ENCODE measurements around the gene PSMD7. TPM values are rescaled to one million over a fixed set of nuclear protein-coding genes. Genes with fewer than 3 reads are reported as not detected.

Gene PSMD7
- total RNA-seq = 108 and 115 TPM in 2 replicates

DNA sequence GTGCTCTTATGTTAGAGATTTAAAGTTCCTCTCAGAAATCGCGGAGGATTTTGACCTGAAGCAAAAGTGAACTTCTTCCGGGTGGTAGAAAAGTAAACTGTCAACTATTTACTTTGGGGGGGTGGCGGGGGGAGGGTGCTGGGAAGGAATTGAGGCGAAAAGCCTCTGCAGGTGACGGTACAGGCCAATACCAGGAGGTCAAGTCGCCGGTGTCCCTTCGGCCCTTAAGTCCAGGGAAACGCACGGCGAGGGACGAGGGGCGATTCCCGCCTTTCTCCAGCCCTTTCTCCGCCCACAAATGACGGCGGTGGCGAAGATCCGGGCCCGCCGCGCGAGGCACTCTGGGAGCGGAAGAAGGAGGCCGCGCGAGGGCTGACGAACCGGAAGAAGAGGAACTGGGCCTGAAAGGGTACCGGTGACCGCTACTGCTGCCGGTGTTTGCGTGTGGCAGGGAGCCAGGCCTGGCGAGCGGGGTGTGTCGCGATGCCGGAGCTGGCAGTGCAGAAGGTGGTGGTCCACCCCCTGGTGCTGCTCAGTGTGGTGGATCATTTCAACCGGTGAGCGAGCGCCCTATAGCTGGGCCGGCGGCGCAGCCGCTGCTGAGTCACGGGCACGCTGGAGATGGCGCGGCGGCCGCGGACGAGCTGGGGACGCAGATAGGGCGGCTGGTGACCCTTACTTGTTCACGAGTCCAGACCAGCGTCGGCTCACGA is at the start of gene PSMD7:
Gene PSMD7 (plus strand): TSS at position 383 of the 713 bp plus-strand sequence. CDS start 101 bp downstream, at position 484.
- intact Hi-C loops (cut with micrococcal nuclease) = loop anchor here (1.0 to 2.0 kb wide), 4 partner anchors 72 to 1350 kb away; partner anchors contain the start of genes GLG1, KARS1, RFWD3 and TERF2IP

DNA sequence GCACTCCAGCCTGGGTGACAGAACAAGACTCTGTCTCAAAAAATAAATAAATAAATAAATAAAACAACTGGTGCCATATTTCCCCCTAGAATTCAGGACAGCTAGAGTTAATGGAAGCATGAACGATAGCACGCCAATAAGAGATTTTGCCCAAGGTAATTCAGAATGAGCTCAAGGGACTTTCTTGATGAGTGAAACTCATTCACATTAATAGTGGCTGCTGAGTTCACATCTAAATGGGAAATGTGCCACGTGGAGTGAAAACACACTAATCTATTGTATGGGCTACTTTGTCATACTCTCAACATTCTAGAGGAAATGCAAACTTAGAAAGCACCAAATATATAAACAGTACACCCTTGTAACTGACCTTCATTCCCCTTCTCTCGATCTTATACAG is 47.4 kb upstream of the PSMD7 start:
- intact Hi-C loops (cut with micrococcal nuclease) = no loop called here

DNA sequence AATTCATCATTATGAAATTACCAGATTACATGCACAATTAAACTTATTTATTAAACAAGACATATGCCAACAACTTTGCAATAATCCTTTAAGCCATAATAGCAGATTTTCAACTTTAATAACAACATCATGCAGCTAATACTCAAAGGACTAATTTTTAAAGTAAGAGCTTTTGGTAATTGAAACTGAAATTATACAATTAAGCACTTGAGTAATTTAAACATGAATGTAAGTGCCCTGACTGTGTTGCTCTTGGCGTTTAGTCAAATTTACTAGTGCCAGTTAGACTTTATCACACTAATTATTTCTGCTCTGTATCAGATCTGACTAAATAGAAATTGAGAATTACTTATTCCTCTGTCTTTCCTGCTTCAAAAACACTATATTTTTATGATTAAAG is 46.8 kb upstream of the PSMD7 start:
- intact Hi-C loops (cut with micrococcal nuclease) = no loop called here

DNA sequence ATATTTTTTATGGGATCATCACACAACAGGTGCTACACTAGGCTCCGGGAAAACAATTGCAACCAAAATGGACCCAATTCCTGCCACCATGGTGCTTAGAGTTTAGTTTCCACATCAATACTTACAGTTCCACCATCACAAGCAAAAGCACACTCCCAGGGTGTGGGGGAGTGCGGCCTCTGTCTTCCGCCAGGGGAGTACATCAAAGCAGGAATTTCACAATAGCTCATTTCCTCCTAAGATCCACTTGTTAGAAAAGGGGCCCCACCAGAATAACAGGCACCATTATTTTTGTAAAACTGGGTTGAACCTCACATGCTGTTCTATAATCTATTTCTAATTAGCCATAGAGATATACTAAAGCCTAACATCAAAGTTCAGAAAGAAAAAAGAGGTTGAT is 44.3 kb upstream of the PSMD7 start:
- intact Hi-C loops (cut with micrococcal nuclease) = no loop called here

DNA sequence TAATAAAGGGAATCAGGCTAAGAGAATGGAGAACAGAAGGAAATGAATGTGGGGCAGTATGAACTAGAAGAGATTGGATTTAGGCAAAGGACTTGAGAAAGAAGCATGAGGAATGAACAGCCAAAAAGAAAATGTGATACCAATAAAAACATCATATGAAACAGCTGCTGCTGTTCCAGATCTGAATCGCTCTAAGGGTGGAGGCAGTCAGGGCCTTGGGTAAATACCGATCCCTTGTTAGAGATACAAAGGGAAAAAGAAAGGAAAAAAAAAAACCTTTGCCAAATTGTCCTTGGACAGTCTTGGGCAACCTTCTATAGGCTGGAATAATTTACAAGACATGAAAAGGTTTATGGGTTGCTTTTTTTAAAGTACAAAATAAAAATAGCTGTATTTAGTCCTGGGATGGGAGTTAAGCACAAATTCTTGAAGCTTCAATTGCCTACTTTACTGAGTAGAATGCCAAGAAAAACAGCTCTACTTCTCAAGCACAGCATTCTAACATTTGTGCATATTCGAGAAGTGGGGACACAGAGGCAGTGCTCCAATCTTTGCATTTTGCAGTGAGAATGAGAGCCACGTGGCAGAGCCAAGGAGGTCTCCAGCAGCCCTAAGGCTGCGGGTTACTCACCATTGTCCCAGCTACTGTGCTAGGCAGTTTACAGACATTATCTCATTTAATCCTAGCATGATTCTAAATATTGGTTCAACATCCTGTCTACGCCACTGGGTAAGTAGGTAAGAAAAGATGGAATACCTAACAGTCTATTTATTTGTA is 43.3 kb upstream of the PSMD7 start:
- intact Hi-C loops (cut with micrococcal nuclease) = no loop called here

DNA sequence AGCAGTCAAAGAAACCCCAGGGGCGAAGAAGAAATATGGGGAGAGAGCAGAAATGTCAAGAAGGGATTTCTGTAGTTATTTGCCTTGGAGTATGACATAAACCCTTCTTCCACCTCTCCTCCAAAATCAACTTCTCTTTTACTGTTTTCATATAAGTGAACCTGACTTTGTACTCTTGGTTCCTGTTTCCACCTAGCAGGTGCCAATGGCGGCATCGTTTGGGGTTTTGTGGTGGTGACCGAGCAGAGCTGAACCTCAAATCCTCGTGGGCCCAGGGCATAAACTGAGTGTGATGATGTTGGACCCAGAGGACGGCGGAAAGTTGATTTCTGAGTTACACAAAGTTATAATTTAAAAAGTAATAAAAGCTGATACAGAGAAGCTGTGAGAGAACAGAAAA is 39.6 kb upstream of the PSMD7 start:
- intact Hi-C loops (cut with micrococcal nuclease) = no loop called here

DNA sequence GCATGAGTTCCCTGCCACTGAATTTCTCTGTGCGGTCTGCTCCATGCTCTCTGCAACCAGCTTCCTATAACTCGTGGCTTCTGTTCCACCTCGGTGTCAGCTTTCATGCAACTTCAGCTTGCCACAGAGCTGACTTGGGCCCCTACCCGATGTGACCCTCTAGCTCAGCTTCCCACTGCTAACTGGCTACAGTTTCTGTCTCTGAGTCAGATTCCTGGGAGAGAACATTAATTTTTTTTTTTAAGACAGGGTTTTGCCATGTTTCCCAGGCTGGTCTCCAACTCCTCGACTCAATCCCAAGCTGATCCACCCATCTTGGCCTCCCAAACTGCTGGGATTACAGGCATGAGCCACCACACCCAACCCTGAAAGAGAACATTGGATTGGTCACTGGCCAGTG is 35.5 kb upstream of the PSMD7 start:
- intact Hi-C loops (cut with micrococcal nuclease) = no loop called here

DNA sequence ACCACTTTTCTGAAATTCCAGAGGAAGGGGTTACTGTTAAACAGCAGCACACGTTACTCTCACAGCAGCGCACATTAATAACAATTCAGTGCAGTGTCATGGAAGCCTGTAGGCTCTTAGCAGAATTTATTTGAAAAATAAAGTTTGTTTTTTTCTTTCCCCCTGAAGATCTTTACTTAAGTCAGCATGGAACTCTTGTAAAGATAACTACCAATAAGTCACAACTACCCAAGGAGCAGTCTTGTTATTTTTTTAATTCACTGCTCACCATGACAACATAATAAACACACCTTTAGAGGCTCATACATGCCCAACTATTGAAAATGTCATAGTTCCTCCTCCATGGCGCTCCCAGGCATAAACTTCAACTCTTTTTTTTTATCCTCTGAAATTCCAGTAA is 31.8 kb upstream of the PSMD7 start:
- intact Hi-C loops (cut with micrococcal nuclease) = no loop called here

DNA sequence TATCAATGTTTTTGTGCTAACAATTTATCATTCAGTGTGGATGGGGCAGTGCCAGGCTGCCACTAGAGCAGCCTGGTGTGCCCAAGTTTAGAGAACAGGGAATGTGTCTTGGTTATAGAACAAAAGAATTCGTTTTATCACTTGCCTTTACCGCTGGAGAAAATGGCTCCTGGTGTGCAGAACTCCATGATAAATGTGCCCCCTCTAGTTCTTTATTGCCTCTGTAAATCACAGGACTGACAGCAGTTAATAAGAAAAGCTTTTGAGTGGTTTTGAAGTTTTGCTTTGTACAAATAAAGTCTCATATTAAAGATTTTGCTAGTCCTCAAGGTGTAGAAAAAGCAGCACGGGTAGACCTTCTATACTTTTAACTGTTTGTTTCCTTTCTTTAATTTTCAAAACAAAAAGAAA is 28.2 kb upstream of the PSMD7 start:
- intact Hi-C loops (cut with micrococcal nuclease) = no loop called here

DNA sequence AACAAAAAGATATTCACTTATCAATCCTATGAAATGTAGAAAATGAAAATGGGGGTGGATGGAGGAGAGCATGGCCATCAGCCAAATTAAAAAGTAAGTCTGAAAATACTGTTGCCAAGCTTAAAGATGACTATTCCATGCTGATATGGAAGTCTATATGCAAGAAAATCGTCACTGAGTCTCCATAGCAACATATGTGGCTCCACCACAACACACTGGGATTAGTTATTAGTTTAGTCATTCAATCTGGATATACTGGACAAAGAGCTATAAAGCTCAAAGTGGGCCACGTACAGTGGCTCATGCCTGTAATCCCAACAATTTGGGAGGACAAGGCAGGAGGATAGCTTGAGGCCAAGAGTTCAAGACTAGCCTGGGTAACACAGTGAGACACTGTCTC is 24.7 kb upstream of the PSMD7 start:
- intact Hi-C loops (cut with micrococcal nuclease) = no loop called here

DNA sequence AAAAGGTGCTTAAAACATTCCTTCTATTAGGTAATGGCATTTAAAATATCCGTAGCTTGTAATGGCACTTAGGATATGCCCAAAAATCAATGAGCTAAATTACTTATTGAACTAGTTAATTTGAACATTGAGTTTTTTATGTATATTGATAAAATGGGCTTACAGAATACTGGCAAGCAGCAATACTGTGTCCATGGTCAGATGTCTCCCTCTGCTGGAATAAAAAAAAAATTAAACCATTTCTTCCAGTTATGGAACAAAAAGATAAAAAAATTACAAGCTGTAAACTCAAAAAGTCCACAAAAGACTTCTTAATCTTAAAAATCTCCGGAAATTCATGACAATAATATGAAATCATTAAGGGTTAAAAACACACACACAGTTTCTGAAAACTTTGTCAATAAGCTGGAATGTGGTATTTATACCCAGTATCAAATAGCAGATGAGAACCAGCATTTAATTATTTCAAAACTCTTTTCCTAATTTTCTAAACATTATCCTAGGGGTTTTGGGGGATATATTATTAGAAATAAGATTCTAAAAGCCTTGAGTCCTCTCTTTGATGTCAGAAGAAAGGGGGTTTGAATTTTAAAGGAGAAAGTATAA is 21.5 kb upstream of the PSMD7 start:
- intact Hi-C loops (cut with micrococcal nuclease) = no loop called here

DNA sequence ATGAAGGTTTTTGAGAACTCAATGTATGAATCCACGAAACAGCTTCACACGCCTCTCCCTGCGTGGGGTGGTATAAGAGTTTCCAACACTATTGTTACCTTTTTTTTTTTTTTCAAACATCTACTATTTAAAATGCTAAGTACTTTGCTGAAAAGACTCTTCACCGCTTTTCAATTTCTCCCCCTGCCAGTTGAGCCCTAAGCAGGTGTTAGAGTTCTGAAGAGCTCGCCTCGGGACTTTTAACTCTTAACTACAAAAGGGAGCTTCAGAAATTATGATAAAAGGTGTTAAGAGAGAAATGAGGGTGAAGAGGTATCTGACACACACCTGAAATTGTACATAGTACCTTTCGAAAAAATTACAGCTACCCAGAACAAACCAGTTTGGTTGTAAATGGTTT is 20.9 kb upstream of the PSMD7 start:
- intact Hi-C loops (cut with micrococcal nuclease) = no loop called here

DNA sequence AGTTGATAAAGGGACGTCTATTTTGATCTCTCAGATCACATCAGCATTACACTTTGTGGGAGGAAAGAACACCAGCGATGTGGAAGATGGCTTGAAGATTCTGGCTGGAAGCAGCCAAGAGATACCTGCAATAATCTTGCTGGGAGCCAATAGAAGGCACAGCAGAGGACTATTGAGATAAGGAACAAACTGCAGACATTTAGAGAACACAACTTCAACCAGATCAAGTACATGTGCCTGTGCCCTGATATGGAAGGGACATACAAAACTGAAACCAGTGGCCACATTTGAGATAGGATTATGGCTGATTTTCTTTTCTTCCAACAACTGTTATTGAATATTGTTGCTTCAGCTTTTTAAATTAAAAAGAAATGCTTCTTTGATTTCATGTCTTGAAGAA is 18.6 kb upstream of the PSMD7 start:
- intact Hi-C loops (cut with micrococcal nuclease) = no loop called here

DNA sequence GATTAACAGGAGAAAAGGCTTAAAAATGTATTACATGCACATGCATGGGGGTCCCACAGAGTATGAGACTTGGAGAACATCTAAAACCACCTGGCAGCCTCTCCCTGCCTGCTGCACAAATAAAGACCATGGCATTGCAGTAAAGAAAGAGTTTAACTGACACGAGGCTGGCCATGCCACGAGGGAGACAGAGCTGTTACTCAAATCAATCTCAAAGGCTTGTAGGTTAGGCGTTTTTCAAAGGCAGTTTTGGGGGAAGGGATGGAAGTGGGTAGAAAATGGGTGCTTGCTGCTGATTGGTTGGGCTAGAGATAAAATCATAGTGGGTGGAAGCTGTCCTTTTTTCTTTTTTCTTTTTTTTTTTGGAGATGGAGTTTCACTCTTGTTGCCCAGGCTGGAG is 17.3 kb upstream of the PSMD7 start:
- intact Hi-C loops (cut with micrococcal nuclease) = no loop called here

DNA sequence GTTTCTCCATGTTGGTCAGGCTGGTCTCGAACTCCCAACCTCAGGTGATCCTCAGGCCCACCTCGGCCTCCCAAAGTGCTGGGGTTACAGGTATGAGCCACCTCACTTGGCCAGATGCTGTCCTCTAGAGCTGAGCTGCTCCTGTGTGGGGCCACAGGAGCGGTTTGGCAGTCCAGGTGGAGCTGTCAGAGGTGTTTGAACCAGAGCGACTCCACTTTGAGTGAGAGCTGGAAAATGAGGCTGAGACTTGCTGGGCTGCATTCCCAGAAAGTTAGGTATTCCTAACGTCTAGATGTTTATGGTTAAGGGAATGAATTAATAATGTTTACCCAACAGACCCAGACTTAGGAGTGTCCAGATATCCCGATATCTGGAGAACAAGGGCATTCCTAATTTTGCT is 16.8 kb upstream of the PSMD7 start:
- intact Hi-C loops (cut with micrococcal nuclease) = no loop called here

DNA sequence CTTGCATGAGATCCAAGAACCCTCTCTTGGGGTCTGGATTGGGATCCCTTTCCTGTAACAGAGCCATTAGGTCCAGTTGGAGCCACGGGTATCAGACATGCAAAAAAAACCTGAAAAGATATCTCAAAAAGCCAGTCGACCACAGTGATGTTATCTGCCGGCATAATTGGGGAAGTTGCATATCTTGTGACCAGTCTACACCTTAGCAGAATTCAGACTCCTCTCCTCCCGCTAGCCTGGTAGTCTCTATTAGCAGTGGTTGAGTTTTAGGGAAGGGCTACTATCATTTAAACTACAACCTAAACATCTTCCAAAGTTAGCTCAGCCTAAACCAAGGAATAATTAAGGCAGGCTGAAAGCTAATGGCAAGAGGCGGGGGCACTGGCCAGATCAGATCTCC is 16.2 kb upstream of the PSMD7 start:
- intact Hi-C loops (cut with micrococcal nuclease) = no loop called here

DNA sequence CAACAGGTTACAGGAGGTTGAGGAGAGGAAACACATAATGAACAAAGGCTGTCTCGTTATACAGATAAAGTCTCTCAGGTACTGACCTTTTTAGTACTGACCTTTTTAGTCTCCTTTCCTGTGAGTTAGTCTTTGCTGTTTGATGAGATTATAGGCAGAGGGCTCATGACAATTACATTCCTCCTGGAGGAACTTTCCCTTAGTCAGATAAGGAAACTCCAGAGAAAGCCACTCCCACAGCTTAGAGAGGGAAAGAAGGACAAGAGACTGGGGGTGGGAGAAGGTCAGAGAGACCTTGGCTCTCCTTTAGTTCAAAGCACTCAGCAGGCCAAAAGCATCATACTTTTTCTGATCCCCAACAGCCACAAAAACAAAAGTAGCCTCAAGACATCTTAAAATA is 15.3 kb upstream of the PSMD7 start:
- intact Hi-C loops (cut with micrococcal nuclease) = no loop called here

DNA sequence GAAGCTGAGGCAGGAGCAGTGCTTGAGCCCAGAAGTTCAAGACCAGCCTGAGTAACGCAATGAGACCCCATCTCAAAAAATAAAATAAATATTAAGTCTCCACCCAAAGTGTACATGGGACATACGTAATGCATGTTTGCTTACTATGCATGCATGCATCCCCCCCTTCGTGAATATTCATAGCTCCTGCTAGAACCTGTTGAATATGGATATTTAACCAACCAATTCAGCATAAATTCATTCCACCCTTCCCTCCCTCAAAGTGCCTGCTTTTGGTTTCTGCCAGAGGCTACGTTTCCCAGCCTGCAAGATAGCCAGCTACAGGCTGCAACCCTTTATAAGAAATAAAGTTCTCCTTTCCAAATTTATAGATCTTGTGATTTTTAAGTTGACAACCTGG is 12.9 kb upstream of the PSMD7 start:
- intact Hi-C loops (cut with micrococcal nuclease) = no loop called here

DNA sequence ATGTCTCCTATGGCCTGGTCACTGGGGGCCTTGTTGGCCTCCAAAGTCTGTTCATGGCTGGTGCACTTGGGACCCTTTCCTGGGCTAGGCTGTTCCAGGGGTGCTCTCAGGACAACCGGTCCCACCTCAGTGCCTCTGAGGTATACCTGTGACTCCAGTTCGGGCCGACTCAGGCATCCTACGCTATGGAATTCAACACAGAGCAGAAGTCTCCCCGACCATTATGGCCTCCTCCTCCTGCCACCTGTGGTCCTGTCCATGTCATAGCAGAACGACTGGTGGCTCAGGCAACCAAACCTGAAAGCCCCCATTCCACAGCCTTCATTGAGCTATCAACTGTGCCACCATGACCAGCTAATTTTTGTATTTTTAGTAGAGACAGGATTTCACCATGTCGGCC is 8.5 kb upstream of the PSMD7 start:
- intact Hi-C loops (cut with micrococcal nuclease) = no loop called here

DNA sequence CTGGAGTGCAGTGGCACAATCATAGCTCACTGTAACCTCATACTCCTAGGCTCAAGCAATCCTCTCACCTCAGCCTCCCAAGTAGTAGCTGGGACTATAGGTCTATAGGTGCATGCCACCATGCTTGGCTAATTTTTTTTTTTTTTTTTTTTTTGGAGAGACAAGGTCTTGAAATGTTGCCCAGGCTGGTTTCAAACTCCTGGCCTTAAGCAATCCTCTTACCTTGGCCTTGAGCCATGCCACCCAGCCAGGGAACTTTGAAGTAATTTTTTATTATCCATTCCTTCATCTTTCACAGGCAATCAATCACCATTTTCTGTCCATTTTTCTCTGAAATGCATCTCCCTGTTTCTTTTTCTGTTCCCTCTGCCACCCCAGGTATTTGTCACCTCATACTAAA is 6.3 kb upstream of the PSMD7 start:
- intact Hi-C loops (cut with micrococcal nuclease) = no loop called here

DNA sequence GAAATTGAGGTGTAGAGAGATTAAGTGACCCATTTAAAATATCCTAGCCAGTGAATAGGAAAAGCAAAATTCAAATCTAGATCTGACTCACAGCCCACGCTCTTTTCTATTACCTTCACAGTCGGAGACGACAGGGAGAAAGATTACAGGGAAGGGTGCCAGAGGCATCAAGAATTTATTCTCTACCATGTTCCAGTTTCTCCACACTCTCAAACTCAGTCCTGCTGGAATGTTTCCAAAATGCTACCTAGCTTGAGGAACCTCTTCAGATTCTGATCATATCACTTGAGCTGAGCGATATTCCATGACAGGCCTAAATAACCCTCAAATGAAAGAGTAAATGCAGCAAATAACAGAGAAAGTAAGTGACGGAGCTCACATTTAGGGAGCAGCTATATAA is 5.4 kb upstream of the PSMD7 start:
- intact Hi-C loops (cut with micrococcal nuclease) = no loop called here

DNA sequence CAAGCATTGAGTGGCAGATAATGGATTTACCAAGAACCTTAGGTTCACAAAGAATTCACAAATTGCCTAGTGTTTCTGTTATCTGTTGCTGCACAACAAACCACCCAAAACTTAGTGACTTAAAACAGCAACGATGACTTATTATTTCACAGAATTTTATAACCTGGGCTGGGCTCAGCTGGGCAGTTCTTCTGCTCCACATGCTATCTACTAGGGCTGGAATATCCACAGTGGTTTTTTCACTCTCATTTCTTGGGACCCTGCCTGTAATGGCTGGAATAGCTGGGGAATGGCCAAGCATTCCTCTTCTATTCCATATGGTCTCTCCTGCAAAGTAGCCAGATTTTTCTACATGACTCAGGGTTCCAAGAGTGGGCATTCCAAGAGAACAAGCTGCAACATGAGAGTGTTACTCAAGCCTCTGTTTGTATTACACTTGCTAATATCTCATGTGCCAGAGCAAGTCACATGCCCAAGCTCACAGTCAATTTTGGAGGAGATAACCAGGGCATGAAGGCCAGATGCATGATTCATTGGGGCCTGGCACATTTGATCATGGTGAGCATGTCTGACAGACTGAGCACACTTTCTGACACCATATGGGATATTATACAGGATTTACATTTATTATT is 4.9 kb upstream of the PSMD7 start:
- intact Hi-C loops (cut with micrococcal nuclease) = no loop called here

Data from T-helper 2 cell treated with Interferon-gamma antibody and Interleukin-4, amounts not matched to agents 100 ng/mL and 5 ng/mL, for 36 hours (primary cell).